CD4-positive, alpha-beta T cell treated with Interleukin-15 for 1 hour (primary cell): Measurements from ENCODE around the gene KIF26A.

Source experiments
- DNase-seq: peaks from one replicate; pipeline ENCODE4 v3.0.0-alpha.2; 2020

The KIF26A gene

GRCh38 chr14:104113631-104114420, 24.6 kb upstream of the KIF26A start:
- DNase-seq, result peak; percentile 13

GRCh38 chr14:104114421-104115130, 23.8 kb upstream of the KIF26A start:
- DNase-seq, result peak; percentile 8

GRCh38 chr14:104115131-104115600, 23.2 kb upstream of the KIF26A start:
- peak; percentile 7 for DNase-seq

- DNase-seq, result peak; percentile 5
These were observed 22.6 kb upstream of the KIF26A start for GRCh38 chr14:104115691-104116287.

GRCh38 chr14:104116288-104116755, 22.1 kb upstream of the KIF26A start:
- DNase-seq, result peak; percentile 6

GRCh38 chr14:104116756-104117340, 21.5 kb upstream of the KIF26A start:
- no peak for DNase-seq

- peak; percentile 4 for DNase-seq
These were observed 20.9 kb upstream of the KIF26A start for GRCh38 chr14:104117341-104118005.

- peak; percentile 9 for DNase-seq
These were observed 20.2 kb upstream of the KIF26A start for GRCh38 chr14:104118006-104118844.

- DNase-seq, result peak; percentile 1
These were observed 19.3 kb upstream of the KIF26A start for GRCh38 chr14:104119119-104119487.

GRCh38 chr14:104119488-104120251, 18.7 kb upstream of the KIF26A start:
- peak; percentile 14 for DNase-seq

GRCh38 chr14:104120281-104120741, 18.1 kb upstream of the KIF26A start:
- DNase-seq, result peak; percentile 13

- DNase-seq, result peak; percentile 1
These were observed 17.2 kb upstream of the KIF26A start for GRCh38 chr14:104121142-104121541.

GRCh38 chr14:104123879-104124278, 14.5 kb upstream of the KIF26A start:
- DNase-seq, result no peak

- no peak for DNase-seq
These were observed 13.4 kb upstream of the KIF26A start for GRCh38 chr14:104125011-104125410.

- DNase-seq, result no peak
These were observed 11.6 kb upstream of the KIF26A start for GRCh38 chr14:104126753-104127152.

- no peak for DNase-seq
These were observed 9.4 kb upstream of the KIF26A start for GRCh38 chr14:104128981-104129380.

GRCh38 chr14:104129556-104129955, 8.8 kb upstream of the KIF26A start:
- DNase-seq, result peak; percentile 3

GRCh38 chr14:104130974-104131651, 7.3 kb upstream of the KIF26A start:
- DNase-seq, result peak; percentile 27

- peak; percentile 8 for DNase-seq
These were observed 6.2 kb upstream of the KIF26A start for GRCh38 chr14:104131968-104132732.
